AG04450 (cell line): ENCODE data around the gene SLAMF9. TPM values are rescaled to one million over a fixed set of nuclear protein-coding genes. Genes with fewer than 3 reads are reported as not detected.

Experiments used
- CTCF ChIA-PET: fragments of 300-600, 350-600 bp; formaldehyde crosslinking; extraction: SDS; loops from one replicate; lab custom pipeline; 2022; ENCODE audit warnings: antibody characterized with exemption, inconsistent platforms; lab: Charles Lee
- POLR2A ChIA-PET: fragments of 350-600 bp; formaldehyde crosslinking; extraction: SDS; loops from one replicate; lab custom pipeline; 2021; ENCODE audit warnings: antibody characterized with exemption, inconsistent platforms; lab: Yijun Ruan, JAX
- DNase-seq: peaks from one replicate; pipeline ENCODE4 v3.0.0-alpha.2; 2011; ENCODE audit warnings: low read depth, low spot score
- H3K27ac ChIP-seq: one replicate; pipeline ENCODE4 v1.5.1; 2012; ENCODE audit warnings: low read depth, low read length, control low read depth
- H3K27me3 ChIP-seq: one replicate; pipeline ENCODE4 v1.6.0; 2012; ENCODE audit warnings: low read length; ENCODE audit not compliant: control insufficient read depth, insufficient read depth
- H3K4me3 ChIP-seq: 2 replicates; pipeline ENCODE4 v1.5.1; 2011; ENCODE audit warnings: mild to moderate bottlenecking, low read depth, low read length, control low read depth
- H3K9me3 ChIP-seq: 2 replicates; pipeline ENCODE4 v1.5.1; 2012; ENCODE audit warnings: low read length; ENCODE audit not compliant: control insufficient read depth, insufficient read depth
- polyA plus RNA-seq: library from polyadenylated mRNA; depleted of rRNA; stranded (reverse); fragments of >200 nt; gene quantifications from 2 replicates; pipeline ENCODE4 v1.2.3, GENCODE V29; 2011
- TF ChIP-seq, protein P1 (sequence below): IDR thresholded peaks from 2 replicates; pipeline ENCODE4 v1.5.1; 2011; ENCODE audit warnings: low read depth, low read length, control low read depth, inconsistent platforms

Gene SLAMF9
- polyA plus RNA-seq, 1 experiment: not detected

GRCh38 chr1:159951551-159951950 lies 2.5 kb downstream of the SLAMF9 start:
- Histone ChIP-seq H3K9me3 (no peaks in the 10 kb centered on the region), H3K4me3 (no peak overlapping the region), H3K27me3 (peaks cover 19% of the 10 kb centered on the region), H3K27ac (no peak overlapping the region)
- TF ChIP-seq, protein P1, sequence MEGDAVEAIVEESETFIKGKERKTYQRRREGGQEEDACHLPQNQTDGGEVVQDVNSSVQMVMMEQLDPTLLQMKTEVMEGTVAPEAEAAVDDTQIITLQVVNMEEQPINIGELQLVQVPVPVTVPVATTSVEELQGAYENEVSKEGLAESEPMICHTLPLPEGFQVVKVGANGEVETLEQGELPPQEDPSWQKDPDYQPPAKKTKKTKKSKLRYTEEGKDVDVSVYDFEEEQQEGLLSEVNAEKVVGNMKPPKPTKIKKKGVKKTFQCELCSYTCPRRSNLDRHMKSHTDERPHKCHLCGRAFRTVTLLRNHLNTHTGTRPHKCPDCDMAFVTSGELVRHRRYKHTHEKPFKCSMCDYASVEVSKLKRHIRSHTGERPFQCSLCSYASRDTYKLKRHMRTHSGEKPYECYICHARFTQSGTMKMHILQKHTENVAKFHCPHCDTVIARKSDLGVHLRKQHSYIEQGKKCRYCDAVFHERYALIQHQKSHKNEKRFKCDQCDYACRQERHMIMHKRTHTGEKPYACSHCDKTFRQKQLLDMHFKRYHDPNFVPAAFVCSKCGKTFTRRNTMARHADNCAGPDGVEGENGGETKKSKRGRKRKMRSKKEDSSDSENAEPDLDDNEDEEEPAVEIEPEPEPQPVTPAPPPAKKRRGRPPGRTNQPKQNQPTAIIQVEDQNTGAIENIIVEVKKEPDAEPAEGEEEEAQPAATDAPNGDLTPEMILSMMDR: no peak
- CTCF ChIA-PET: interaction anchor here (8.2 kb wide), 1 partner anchor 55 kb away, joined by 81 read pairs; no protein-coding TSS in a partner anchor
- DNase-seq: no peak
- POLR2A ChIA-PET: no interaction called here

DNA sequence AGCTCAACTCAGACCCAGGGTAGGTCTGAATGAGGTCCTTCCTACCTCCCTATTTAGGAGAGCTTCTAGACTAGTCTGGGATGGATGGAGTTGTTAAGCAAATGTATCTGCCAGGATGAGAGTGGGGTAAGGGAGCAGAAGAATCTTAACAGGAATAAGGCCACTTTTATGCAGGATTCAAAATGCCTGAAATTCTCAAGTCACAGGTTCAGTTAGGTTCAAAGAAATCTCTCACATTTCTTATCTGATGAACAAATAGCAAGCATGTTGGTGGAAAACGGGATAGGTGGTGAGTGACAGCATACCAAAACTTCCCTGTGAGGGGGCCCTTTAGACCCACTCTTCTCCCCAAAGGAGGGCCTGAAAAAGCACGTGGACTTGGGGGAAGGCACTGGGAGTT lies 3.0 kb downstream of the SLAMF9 start:
- POLR2A ChIA-PET: no interaction called here
- TF ChIP-seq, protein P1: no peak
- CTCF ChIA-PET: interaction anchor here (8.2 kb wide), 1 partner anchor 56 kb away, joined by 81 read pairs; no protein-coding TSS in a partner anchor
- Histone ChIP-seq H3K27me3 (peaks cover 24% of the 10 kb centered on the region), H3K9me3 (no peaks in the 10 kb centered on the region), H3K27ac (no peak overlapping the region), H3K4me3 (no peak overlapping the region)
- no peak for DNase-seq

- CTCF ChIA-PET: interaction anchor here (0.7 to 8.2 kb wide), 2 partner anchors 15 to 57 kb away, joined by 3 to 81 read pairs; no protein-coding TSS in a partner anchor
- POLR2A ChIA-PET: no interaction called here
- no peak overlapping the region for H3K4me3 ChIP-seq
- TF ChIP-seq, protein P1: no peak
- H3K27ac ChIP-seq: no peak overlapping the region
- peaks cover 33% of the 10 kb centered on the region for H3K27me3 ChIP-seq
- no peaks in the 10 kb centered on the region for H3K9me3 ChIP-seq
- no peak for DNase-seq
Observed at GRCh38 chr1:159949981-159950381, 4.1 kb downstream of the SLAMF9 start.

GRCh38 chr1:159949123-159949522 lies 4.9 kb downstream of the SLAMF9 start:
- POLR2A ChIA-PET: no interaction called here
- no peak overlapping the region for H3K27ac ChIP-seq
- H3K27me3 ChIP-seq: peaks cover 41% of the 10 kb centered on the region
- H3K9me3 ChIP-seq: no peaks in the 10 kb centered on the region
- TF ChIP-seq, protein P1: no peak
- DNase-seq: no peak
- no peak overlapping the region for H3K4me3 ChIP-seq
- CTCF ChIA-PET: interaction anchor here (8.2 kb wide), 1 partner anchor 57 kb away, joined by 81 read pairs; no protein-coding TSS in a partner anchor

- TF ChIP-seq, protein P1: no peak
- ChIA-PET POLR2A (no interaction called here), CTCF (interaction anchor here (2.7 to 5.6 kb wide), 2 partner anchors 58 to 149 kb away, joined by 12 to 75 read pairs; no protein-coding TSS in a partner anchor)
- Histone ChIP-seq H3K27ac (no peak overlapping the region), H3K27me3 (peaks cover 52% of the 10 kb centered on the region), H3K4me3 (no peak overlapping the region), H3K9me3 (no peaks in the 10 kb centered on the region)
- DNase-seq: no peak
Observed at GRCh38 chr1:159947942-159948341, 6.1 kb downstream of the SLAMF9 start.
